ENCODE measurements around the gene HLA-DOB.

The HLA-DOB gene

GRCh38 chr6:32819729-32820128 lies 2.9 kb upstream of the HLA-DOB start:
- ChIA-PET POLR2A (ENCODE audit: low non-redundant PET) (no interaction called here), CTCF (interaction anchor here (1.1 kb wide), 1 partner anchor 19 kb away, joined by 5 read pairs; the partner anchor contains the start of gene TAP2)
- peak overlapping the region; percentile 29; the same call in 1 of the 2 replicates for H3K27ac ChIP-seq
- peak; percentile 88 for DNase-seq (ENCODE audit: low spot score)
- no peak for TF ChIP-seq CTCF (conservative IDR thresholded peaks at IDR 0.05; ENCODE audit: low read depth)

DNA sequence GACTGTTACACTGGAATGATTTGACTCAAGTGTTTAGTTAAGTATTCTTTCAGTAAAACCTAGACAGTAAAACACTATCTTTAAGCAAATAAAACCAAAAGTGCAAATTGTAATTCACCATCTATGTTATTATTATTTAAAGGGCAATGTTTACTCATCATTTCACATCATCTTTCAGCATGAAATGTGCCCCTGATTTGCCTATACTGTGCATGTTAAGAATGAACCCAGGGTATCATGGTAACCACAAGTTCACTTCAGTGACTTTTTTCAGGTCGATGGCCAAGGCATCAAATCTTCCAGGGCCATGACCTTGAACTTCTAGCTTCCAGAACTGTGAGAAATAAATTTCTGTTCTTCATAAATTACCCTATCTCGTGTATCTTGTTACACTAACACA lies 2.1 kb upstream of the HLA-DOB start:
- CTCF ChIA-PET: no interaction called here
- TF ChIP-seq CTCF (conservative IDR thresholded peaks at IDR 0.05; ENCODE audit: low read depth): no peak
- POLR2A ChIA-PET (ENCODE audit: low non-redundant PET): no interaction called here
- no peak for DNase-seq (ENCODE audit: low spot score)
- no peak overlapping the region for H3K27ac ChIP-seq

- no peak for TF ChIP-seq CTCF (conservative IDR thresholded peaks at IDR 0.05; ENCODE audit: low read depth)
- DNase-seq (ENCODE audit: low spot score): no peak
- POLR2A ChIA-PET (ENCODE audit: low non-redundant PET): no interaction called here
- no peak overlapping the region for H3K27ac ChIP-seq
- CTCF ChIA-PET: no interaction called here
These were observed 806 bp downstream of the HLA-DOB start for GRCh38 chr6:32815996-32816395.

DNA sequence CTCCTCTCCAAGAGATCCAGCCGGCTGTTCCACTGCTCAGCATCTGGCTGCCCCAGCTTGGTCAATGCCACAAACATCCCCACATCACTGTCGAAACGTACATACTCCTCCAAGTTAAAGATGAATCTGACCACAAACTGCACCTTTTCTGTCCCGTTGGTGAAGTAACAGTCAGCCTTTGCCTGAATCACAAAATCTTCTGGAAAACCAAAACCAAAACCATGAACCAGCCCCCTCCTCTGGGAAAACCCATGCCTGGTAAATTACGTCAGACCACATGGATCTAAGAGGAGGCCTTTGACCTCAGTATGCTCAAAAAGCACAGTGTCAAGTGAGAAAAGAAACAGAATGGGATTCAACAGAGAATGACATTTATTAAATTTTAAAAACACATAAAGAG lies 1.7 kb downstream of the HLA-DOB start:
- no peak overlapping the region for H3K27ac ChIP-seq
- POLR2A ChIA-PET (ENCODE audit: low non-redundant PET): no interaction called here
- TF ChIP-seq CTCF (conservative IDR thresholded peaks at IDR 0.05; ENCODE audit: low read depth): no peak
- DNase-seq (ENCODE audit: low spot score): no peak
- CTCF ChIA-PET: no interaction called here

GRCh38 chr6:32814145-32814544 lies 2.7 kb downstream of the HLA-DOB start:
- CTCF ChIA-PET: interaction anchor here (0.6 kb wide), 1 partner anchor 861 kb away, joined by 3 read pairs; no protein-coding TSS in a partner anchor
- no peak for TF ChIP-seq CTCF (conservative IDR thresholded peaks at IDR 0.05; ENCODE audit: low read depth)
- POLR2A ChIA-PET (ENCODE audit: low non-redundant PET): no interaction called here
- DNase-seq (ENCODE audit: low spot score): peak; percentile 16
- H3K27ac ChIP-seq: no peak overlapping the region

- no peak for TF ChIP-seq CTCF (conservative IDR thresholded peaks at IDR 0.05; ENCODE audit: low read depth)
- no peak overlapping the region for H3K27ac ChIP-seq
- ChIA-PET POLR2A (ENCODE audit: low non-redundant PET) (no interaction called here), CTCF (interaction anchor here (1.4 kb wide), 1 partner anchor 59 kb away, joined by 3 read pairs; no protein-coding TSS in a partner anchor)
- DNase-seq (ENCODE audit: low spot score): no peak
These were observed 7.6 kb downstream of the HLA-DOB start for GRCh38 chr6:32809171-32809570.
